Activated CD8-positive, alpha-beta T cell treated with anti-CD3 and anti-CD28 coated beads for 36 hours (primary cell): ENCODE results near the gene GTF3C1. TPM values are rescaled to one million over a fixed set of nuclear protein-coding genes. Genes with fewer than 3 reads are reported as not detected.

Experiments
- ATAC-seq: fragments of 200-7000 bp; cut with Tn5 transposase; one replicate; pipeline ENCODE4 v1.10.0; 2021; ENCODE audit warnings: mild to moderate bottlenecking, moderate library complexity
- CTCF ChIA-PET: fragments of 350-600 bp; sonication (Branson Sonifier 250); formaldehyde crosslinking; loops from one replicate; lab custom pipeline; 2021; ENCODE audit warnings: antibody characterized with exemption; lab: Charles Lee
- POLR2A ChIA-PET: fragments of 350-600 bp; sonication (Branson Sonifier 250); formaldehyde crosslinking; loops from one replicate; lab custom pipeline; 2021; ENCODE audit warnings: antibody characterized with exemption; lab: Charles Lee
- DNase-seq: peaks from one replicate; pipeline ENCODE4 v3.0.0-alpha.2; 2020
- H3K27ac Mint-ChIP-seq: one replicate; pipeline ENCODE4 v1.8.0; 2021; ENCODE audit warnings: mild to moderate bottlenecking, mixed read lengths
- H3K27me3 Mint-ChIP-seq: one replicate; pipeline ENCODE4 v1.8.0; 2021; ENCODE audit warnings: mixed read lengths
- H3K36me3 Mint-ChIP-seq: one replicate; pipeline ENCODE4 v1.8.0; 2021; ENCODE audit warnings: low read depth, mixed read lengths
- H3K4me1 Mint-ChIP-seq: one replicate; pipeline ENCODE4 v1.8.0; 2021; ENCODE audit warnings: low read depth, mixed read lengths
- H3K4me3 Mint-ChIP-seq: one replicate; pipeline ENCODE4 v1.8.0; 2021; ENCODE audit warnings: mild to moderate bottlenecking, moderate library complexity, mixed read lengths
- H3K9me3 Mint-ChIP-seq: one replicate; pipeline ENCODE4 v1.8.0; 2021; ENCODE audit warnings: mixed read lengths
- intact Hi-C: fragments of 100-400 bp; cut with micrococcal nuclease; formaldehyde crosslinking; loops from one replicate; pipeline ENCODE4 v1.10.0; 2022
- total RNA-seq, 2 experiments: library from RNA; stranded (reverse); gene quantifications; one replicate each; pipeline ENCODE4 v1.2.3, GENCODE V29; 2021
- TF ChIP-seq, protein P1 (sequence below): fragments of 200-600 bp; IDR thresholded peaks from one replicate; pipeline ENCODE4 v1.8.0; 2022; ENCODE audit warnings: antibody characterized with exemption, mild to moderate bottlenecking

GTF3C1 gene
- total RNA-seq, 2 experiments from 2014 or later, result 55.9 to 58.6 TPM

GRCh38 chr16:27421961-27422740 is 127.6 kb downstream of the GTF3C1 start:
- no peak for ATAC-seq
- intact Hi-C loops, result no loop called here
- no peak overlapping the region for H3K4me3 Mint-ChIP-seq

DNA sequence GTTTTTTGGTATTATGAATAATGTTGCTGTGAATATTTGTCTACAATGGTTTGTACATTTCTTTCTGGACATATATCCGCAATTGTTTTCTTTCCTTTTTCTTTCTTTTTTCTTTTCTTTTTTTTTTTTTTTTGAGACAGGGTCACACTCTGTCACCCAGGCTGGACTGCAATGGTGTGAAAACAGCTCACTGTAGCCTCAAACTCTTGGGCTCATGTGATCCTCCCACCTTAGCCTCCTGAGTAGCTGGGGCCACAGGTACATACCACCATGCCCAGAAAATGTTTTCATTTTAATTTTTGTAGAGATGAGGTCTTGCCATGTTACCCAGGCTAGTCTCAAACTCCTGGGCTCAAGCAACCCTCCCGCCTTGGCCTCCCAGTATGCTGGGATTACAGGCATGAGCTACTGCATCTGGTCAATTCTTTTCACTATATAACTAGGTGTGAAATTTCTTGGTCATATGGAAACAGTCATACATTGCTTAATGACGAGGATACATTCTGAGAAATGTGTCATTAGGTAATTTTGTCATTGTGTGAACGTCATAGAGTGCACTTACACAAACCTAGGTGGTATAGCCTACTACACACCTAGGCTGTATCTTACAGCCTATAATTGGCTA is 132.6 kb downstream of the GTF3C1 start:
- Mint-ChIP-seq H3K27ac (peak overlapping the region; percentile 88), H3K27me3 (no peaks in the 10 kb centered on the region), H3K4me1 (peaks cover 72% of the 10 kb centered on the region)

More at GRCh38 chr16:27421961-27422740, 127.6 kb downstream of the GTF3C1 start:
- Mint-ChIP-seq H3K27ac (peak overlapping the region; percentile 59), H3K4me1 (peaks cover 73% of the 10 kb centered on the region), H3K27me3 (no peaks in the 10 kb centered on the region), H3K9me3 (peaks cover 23% of the 10 kb centered on the region), H3K36me3 (peaks cover 87% of the 10 kb centered on the region)
- POLR2A ChIA-PET, result interaction anchor here (1.0 to 9.2 kb wide), 8 partner anchors 10 to 54 kb away, joined by 3 to 86 read pairs (median 6); partner anchors contain the start of gene IL21R
- TF ChIP-seq, protein P1, sequence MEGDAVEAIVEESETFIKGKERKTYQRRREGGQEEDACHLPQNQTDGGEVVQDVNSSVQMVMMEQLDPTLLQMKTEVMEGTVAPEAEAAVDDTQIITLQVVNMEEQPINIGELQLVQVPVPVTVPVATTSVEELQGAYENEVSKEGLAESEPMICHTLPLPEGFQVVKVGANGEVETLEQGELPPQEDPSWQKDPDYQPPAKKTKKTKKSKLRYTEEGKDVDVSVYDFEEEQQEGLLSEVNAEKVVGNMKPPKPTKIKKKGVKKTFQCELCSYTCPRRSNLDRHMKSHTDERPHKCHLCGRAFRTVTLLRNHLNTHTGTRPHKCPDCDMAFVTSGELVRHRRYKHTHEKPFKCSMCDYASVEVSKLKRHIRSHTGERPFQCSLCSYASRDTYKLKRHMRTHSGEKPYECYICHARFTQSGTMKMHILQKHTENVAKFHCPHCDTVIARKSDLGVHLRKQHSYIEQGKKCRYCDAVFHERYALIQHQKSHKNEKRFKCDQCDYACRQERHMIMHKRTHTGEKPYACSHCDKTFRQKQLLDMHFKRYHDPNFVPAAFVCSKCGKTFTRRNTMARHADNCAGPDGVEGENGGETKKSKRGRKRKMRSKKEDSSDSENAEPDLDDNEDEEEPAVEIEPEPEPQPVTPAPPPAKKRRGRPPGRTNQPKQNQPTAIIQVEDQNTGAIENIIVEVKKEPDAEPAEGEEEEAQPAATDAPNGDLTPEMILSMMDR, result no peak
- DNase-seq, result no peak
- CTCF ChIA-PET, result interaction anchor here (1.1 to 2.5 kb wide), 4 partner anchors 31 to 312 kb away, joined by 3 to 7 read pairs (median 3); no protein-coding TSS in a partner anchor

DNA sequence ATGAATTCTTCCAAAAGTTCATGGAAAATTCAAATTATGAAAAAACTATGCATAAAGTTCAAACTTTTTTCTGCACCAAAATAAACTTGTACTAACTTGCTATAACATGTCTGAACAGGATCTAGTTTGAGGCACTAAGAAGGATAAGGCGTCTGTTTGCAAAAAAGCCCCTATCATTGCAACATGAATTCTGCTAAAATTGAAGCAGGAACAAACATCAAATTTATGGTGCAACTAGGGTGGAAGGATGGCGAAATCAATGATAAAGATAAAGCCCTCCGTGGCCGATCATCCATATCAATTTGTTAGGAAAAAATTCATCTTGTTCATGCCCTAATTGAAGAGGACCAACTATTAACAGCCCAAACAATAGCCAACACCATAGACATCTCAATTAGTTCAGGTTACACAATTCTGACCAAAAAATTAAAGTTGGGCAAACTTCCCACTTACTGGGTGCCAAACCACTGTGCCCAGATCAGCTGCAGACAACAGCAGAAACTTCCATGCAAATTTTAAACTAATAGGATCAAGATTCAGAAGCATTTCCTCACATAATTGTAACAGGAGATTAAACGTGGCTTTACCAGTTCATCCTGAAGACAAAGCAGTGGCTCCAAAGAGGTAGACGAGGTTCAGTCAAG is 134.8 kb downstream of the GTF3C1 start:
- H3K4me3 Mint-ChIP-seq, result no peak overlapping the region
- DNase-seq, result no peak
- peaks cover 85% of the 10 kb centered on the region for H3K36me3 Mint-ChIP-seq
- TF ChIP-seq, protein P1, result no peak
- no peaks in the 10 kb centered on the region for H3K27me3 Mint-ChIP-seq
- H3K4me1 Mint-ChIP-seq, result peaks cover 76% of the 10 kb centered on the region
- ChIA-PET POLR2A (interaction anchor here (3.3 to 9.2 kb wide), 2 partner anchors 10 to 12 kb away, joined by 17 to 86 read pairs; partner anchors contain the start of gene IL21R), CTCF (interaction anchor here (1.1 to 1.3 kb wide), 2 partner anchors 8 to 10 kb away, joined by 4 to 6 read pairs; no protein-coding TSS in a partner anchor)
- ATAC-seq, result no peak
- peaks cover 22% of the 10 kb centered on the region for H3K9me3 Mint-ChIP-seq
- peak overlapping the region; percentile 76 for H3K27ac Mint-ChIP-seq
- intact Hi-C loops, result no loop called here

More for the DNA sequence above, 132.6 kb downstream of the GTF3C1 start:
- peak; percentile 25 for DNase-seq
- peaks cover 27% of the 10 kb centered on the region for H3K9me3 Mint-ChIP-seq
- CTCF ChIA-PET, result no interaction called here
- POLR2A ChIA-PET, result interaction anchor here (1.2 to 9.2 kb wide), 3 partner anchors 9 to 184 kb away, joined by 3 to 86 read pairs (median 17); partner anchors contain the start of gene IL21R
- no peak overlapping the region for H3K4me3 Mint-ChIP-seq
- peaks cover 84% of the 10 kb centered on the region for H3K36me3 Mint-ChIP-seq
- intact Hi-C loops, result no loop called here
- TF ChIP-seq, protein P1, result no peak
- ATAC-seq, result peak; percentile 84

GRCh38 chr16:27413956-27414355 is 135.8 kb downstream of the GTF3C1 start:
- DNase-seq (no peak), ATAC-seq (no peak)
- H3K4me3 Mint-ChIP-seq, result peak overlapping the region; percentile 29
- TF ChIP-seq, protein P1, result no peak
- peaks cover 22% of the 10 kb centered on the region for H3K9me3 Mint-ChIP-seq
- ChIA-PET CTCF (interaction anchor here (0.8 kb wide), 1 partner anchor 14 kb away, joined by 3 read pairs; no protein-coding TSS in a partner anchor), POLR2A (interaction anchor here (1.2 kb wide), 1 partner anchor 10 kb away, joined by 3 read pairs; no protein-coding TSS in a partner anchor)
- peak overlapping the region; percentile 87 for H3K27ac Mint-ChIP-seq
- no peaks in the 10 kb centered on the region for H3K27me3 Mint-ChIP-seq
- H3K4me1 Mint-ChIP-seq, result peaks cover 79% of the 10 kb centered on the region
- peaks cover 86% of the 10 kb centered on the region for H3K36me3 Mint-ChIP-seq
- intact Hi-C loops, result no loop called here
